Bone marrow (tissue), 2 donors: ENCODE data around the gene SLC36A3.
"Not testable (repeated sequence)": the region's sequence is repeated elsewhere in the genome, so short reads cannot be mapped to it uniquely, and the experiment has no call there.

Experiments
- DNase-seq, 2 donors: peaks; one replicate each; lab custom pipeline; 2025; lab: John Stamatoyannopoulos, UW

The SLC36A3 gene

DNA sequence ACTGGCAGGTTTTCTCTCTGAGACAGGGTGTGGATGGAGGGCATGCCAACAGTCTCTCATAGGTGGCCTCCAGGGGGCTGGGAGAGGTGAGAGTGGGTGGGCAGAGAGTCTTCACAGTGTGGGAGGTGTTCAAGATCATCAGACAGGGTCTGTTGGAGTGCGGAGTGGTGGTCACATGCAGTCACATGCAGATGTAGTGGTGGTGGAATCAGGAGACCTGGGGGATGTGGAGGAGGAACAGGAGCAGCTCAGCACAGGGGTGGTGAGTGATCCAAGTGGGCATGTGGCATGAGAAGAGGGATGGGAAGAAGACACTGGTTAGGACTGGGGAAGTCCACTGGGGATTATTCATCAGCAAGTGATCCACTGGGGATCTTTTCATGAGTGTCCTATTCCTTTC, 44.8 kb downstream of the SLC36A3 start:
- no peak for DNase-seq

- DNase-seq = no peak
These were observed 45.4 kb downstream of the SLC36A3 start for GRCh38 chr5:151258201-151258611.

- DNase-seq = no peak
These were observed 45.8 kb downstream of the SLC36A3 start for GRCh38 chr5:151257731-151258181.

DNA sequence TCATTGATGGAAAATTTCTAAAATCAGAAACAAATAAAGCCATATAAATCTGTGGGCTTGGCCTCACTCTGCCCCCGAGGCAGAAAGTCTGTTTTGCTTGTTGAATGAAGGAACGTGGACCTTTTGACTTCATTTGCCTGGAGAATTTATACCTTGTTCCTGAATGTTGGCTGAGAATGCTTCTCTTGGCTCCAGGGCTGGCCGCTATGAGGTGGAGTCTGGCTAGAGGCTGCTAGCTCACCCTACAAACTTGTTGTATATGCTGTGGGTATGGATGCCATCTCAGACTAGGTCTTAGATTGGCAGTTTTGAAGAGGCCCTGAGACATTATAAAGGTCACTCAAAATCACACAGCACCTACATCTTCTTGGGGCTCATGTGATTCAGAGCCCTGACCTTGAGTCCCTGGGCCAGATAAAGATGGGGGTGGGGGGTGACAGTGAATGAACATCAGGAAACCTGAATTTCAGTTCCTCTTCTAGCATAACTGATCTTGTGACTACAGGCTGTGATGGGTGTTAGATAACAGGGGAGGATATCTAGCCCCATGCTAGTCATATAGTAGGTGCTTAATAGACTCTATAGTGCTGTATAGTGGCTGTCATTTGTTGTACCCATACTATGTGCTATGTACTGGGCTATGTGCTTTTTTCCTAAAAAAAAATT, 47.8 kb downstream of the SLC36A3 start:
- peak in 1 of 2 donors; percentile 28 for DNase-seq

GRCh38 chr5:151254990-151255389, 48.6 kb downstream of the SLC36A3 start:
- not testable (repeated sequence) for DNase-seq

GRCh38 chr5:151254556-151254955, 49.0 kb downstream of the SLC36A3 start:
- no peak for DNase-seq

DNA sequence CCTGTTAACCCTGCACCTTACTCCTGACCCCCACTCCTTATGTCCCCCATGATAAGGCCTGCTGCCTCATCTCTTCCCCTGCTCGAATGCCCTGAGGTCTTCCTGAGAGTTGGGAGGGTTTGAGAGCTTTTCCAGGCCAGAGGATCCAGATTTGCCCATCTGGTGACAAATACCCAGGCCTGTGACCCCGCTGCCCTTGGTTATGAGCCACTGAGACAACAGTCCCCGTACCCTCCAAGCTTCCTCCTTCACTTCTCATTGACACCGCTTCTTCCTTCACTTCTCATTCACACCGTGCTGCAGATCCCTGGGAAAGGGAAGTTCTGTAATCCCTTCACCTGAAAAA, 50.0 kb downstream of the SLC36A3 start:
- no peak for DNase-seq

DNA sequence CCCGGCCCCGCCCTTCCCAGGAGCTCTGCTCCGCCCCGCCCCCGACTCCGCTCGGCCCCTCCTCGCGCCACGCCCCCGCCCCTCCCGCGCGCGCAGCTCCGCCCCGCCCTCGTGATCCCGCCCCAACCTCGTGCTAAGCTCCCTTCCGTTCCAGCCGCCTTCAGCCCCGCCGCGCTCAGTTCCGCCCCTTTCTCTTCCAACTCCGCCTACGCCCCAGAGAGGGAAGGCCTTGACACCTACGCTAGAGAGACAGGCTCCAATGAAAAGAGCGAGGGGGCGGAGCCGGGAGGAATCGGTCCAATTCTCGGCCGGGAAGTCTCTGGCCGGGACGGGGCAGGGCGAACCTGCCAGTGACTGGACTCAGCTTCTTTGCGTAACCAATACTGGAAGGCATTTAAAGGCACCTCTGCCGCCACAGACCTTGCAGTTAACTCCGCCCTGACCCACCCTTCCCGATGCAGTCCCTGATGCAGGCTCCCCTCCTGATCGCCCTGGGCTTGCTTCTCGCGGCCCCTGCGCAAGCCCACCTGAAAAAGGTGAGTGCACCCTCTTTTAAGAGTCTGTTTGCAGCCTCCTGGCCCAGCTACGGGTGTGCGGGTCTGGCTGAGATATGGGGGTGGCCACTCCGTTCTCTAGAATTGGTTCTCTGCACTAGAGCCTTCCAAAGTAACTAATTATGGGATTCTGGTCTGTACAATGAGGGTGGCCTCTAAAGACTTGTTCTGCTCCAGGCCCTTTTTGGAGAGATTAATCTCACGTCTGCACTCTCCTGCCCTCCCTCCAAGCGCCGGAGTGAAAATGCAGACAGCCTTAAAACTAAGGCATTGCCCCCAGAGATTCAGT, 50.6 kb downstream of the SLC36A3 start, which contains the start of gene GM2A:
Gene GM2A (plus strand): TSS at position 424 of the 843 bp plus-strand sequence. CDS start 32 bp downstream, at position 456.
- peak; percentile 94 to 99 for DNase-seq

- no peak for DNase-seq
These were observed 51.9 kb downstream of the SLC36A3 start for GRCh38 chr5:151251621-151252020.

DNA sequence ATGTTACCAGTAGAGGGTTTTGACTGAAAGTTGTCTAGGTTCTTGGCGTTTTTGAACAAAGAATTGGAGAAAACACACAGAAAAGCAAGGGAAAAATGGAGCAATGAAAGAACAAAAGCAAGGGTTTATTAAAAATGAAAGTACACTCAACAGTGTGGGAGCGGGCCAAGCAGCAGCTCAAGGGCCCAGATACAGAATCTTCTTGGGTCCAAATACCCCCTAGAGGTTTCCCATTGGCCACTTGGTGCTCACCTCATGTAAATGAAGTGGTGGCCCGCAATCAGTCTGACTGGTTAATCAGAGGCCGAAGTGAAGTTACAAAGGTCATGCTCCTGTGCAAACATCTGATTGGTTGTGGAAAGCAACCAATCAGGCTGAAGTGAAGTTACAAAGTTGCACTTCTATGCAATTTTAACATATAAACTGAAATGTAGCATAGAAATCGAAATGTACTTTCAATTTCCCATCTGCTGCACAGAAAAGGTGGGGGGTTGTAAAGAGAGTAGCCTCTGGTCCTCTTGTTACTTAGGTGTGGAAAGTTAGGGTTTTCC, 52.5 kb downstream of the SLC36A3 start:
- DNase-seq = no peak

DNA sequence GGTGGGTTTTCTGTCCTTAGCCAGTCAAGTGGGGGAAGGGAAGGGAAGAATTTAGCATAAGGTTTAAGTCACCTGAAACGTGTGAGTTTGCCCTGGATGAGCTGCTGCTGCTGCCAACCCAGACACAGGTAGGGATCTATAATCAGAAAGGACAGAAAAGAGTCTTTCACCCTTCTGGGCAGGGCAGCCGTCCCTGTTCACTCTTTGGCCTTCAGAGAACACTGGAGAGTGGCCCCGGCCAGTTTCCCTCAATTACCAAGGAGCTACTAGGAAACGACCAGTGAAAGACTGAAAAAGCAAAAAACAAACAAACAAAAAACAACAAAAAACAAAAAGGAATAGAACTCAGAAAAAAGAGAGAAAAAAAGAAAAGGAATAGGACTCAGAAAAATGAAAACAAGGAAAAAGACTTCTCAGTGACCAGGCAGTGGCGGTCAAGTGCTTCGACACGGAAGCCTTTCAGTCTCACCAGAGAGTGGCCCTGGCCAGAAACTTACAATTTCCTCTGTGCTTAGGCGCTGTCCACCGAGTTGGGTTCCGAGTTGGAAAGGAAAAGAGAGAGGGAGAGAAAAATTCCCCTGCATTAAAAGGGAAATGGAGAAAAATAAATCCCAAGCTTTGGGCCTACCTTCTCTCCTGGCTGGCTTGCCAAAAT, 53.1 kb downstream of the SLC36A3 start:
- no peak for DNase-seq

GRCh38 chr5:151249281-151249680, 54.3 kb downstream of the SLC36A3 start:
- no peak for DNase-seq

DNA sequence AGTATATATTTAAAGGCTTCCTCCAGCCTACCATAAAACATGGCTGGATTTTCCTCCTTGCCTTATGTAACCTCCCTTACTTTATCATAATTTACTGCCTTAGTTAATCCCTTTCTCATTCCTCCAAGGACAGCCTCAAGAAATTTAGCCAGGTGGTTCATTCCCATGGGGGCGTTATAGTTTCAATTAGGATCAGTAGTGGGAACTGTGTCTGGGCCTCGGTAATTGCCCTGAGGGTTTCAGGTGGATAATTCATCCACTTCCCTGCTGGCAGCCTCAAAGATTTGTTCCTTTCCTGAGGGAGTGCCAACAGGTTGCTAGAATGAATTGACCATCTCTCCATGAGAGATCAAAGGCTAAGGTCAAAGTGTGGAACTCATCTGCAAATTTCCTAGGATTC, 54.9 kb downstream of the SLC36A3 start:
- DNase-seq = no peak

GRCh38 chr5:151245680-151246219, 57.8 kb downstream of the SLC36A3 start:
- DNase-seq = no peak

DNA sequence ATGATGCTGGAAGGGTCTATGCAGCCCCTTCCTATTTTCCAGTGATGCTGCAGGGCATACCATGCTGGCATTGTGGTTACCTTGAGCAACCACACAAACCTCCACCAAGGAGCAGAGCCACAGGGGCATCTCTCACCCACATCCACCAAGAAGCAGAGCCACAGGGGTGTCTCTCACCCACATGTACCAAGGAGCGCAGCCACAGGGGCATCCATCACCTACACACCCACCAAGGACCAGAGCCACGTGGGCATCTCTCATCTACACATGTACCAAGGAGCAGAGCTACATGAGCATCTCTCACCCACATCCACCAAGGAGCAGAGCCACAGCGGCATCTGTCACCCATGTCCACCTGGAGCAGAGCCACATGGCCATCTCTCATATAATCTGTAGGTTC, 59.4 kb downstream of the SLC36A3 start:
- no peak for DNase-seq

DNA sequence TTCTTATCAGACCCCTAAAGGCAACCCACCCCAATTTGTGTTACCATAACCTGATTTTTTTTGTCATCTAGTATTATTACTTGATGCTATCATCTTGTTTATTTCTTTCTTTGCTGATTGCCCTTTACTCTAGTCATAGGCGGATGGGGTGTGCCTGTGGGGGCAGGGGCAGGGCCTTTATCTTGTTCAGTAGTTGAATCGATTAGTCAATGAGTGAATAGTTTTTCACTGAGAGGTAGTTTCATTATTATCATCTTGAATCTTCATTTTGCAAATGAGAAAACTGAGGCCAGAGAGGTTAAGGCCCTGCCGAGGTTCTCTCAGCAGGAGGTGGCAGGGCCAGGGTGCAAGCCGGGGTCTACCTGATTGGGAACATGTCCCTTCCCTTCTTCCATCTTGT, 60.0 kb downstream of the SLC36A3 start:
- no peak for DNase-seq

GRCh38 chr5:151243127-151243526, 60.4 kb downstream of the SLC36A3 start:
- DNase-seq = no peak

GRCh38 chr5:151240924-151241635, 62.5 kb downstream of the SLC36A3 start:
- DNase-seq = no peak

- DNase-seq = not testable (repeated sequence)
These were observed 63.2 kb downstream of the SLC36A3 start for GRCh38 chr5:151240268-151240835.

DNA sequence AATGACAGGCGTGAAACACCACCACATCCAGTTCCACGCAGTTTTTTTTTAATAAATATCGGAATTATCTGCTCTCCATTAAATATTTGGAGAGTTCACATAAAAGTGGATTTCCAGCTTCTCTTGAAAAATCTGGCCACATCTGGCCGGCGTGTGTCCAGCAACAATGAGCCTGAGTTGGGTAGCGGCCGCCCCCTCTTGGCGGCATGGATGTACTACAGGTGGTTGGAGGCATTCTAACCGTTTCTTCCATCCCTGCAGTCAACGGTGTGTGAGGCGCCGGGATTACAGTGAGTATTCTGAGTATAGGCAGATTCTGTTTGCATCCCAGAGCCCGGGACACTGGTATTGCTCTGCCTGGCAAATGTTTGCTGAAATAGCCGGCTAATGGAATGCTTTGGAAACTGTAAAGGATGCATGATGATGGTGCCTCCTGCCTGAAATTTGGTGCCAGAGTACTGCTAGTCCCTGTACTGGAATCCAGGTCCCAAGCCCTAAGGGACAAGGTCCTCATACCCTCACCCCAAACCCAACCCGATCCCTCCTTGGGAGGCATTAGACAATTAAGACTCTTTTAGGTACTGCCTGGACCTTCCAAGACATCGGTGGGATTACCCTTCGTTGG, 64.2 kb downstream of the SLC36A3 start:
- DNase-seq = peak in 1 of 2 donors; percentile 18

DNA sequence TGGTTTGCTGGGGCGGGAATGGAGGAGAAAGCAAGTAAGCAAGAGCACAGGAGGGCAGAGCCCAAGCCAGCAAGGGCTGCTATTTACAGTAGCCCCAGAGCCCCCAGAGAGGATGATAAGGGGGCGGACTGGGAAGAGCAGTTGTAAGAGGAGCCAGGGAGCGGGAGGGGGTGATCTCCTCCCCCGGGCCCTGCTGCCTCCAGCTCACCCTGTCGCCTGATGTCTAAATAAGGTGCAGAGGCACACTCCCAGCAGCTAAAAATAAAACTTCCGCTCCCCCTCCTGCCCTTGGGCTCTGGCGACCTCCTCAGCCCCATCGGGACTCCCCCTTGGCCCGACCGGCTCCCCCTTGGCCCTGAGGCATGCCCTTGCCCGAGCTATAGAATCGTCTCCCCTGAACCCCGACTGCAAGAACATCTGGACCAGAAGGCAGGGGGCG, 65.2 kb downstream of the SLC36A3 start:
- no peak for DNase-seq
